T47D (cell line): Measurements from ENCODE around the gene CACNA1D.

ENCODE experiments used
- DNase-seq, 2 experiments: peaks; one replicate each; pipeline versions ENCODE4 v3.0.0 to v3.0.0-alpha.2; 2011 to 2012; ENCODE audit warnings: low read depth in 1 of 2, low spot score in 1 of 2
- JUND ChIP-seq: IDR thresholded peaks from 2 replicates; pipeline ENCODE4 v1.6.1; 2012; ENCODE audit warnings: low read depth
- in situ Hi-C: cut with HindIII; loops from 2 replicates; pipeline ENCODE4 v1.10.0; 2016; ENCODE audit warnings: low sequenced_read_pairs, low pct_unique_long_range_greater_than_20kb

The CACNA1D gene

GRCh38 chr3:53523346-53523745, 28.9 kb downstream of the CACNA1D start:
- peak; percentile 20 to 78 for DNase-seq
- in situ Hi-C loops: no loop called here
- no peak for TF ChIP-seq JUND

- no peak for DNase-seq
- TF ChIP-seq JUND: no peak
- in situ Hi-C loops: no loop called here
Observed at GRCh38 chr3:53524566-53524965, 30.2 kb downstream of the CACNA1D start.

- DNase-seq: no peak
- no peak for TF ChIP-seq JUND
- in situ Hi-C loops: no loop called here
Observed at GRCh38 chr3:53525765-53526703, 31.6 kb downstream of the CACNA1D start.

GRCh38 chr3:53526704-53527055, 32.3 kb downstream of the CACNA1D start:
- no peak for TF ChIP-seq JUND
- in situ Hi-C loops: no loop called here
- no peak for DNase-seq

- TF ChIP-seq JUND: no peak
- in situ Hi-C loops: no loop called here
Observed at GRCh38 chr3:53530205-53530604, 35.8 kb downstream of the CACNA1D start.

GRCh38 chr3:53531749-53532148, 37.3 kb downstream of the CACNA1D start:
- in situ Hi-C loops: no loop called here
- DNase-seq: peak; percentile 27 to 66
- TF ChIP-seq JUND: no peak

More at GRCh38 chr3:53530205-53530604, 35.8 kb downstream of the CACNA1D start:
- DNase-seq: no peak

GRCh38 chr3:53533472-53533871, 39.1 kb downstream of the CACNA1D start:
- DNase-seq: no peak
- TF ChIP-seq JUND: no peak
- in situ Hi-C loops: no loop called here

- no peak for DNase-seq
- in situ Hi-C loops: no loop called here
- TF ChIP-seq JUND: no peak
Observed at GRCh38 chr3:53534216-53534615, 39.8 kb downstream of the CACNA1D start.

- TF ChIP-seq JUND: no peak
- in situ Hi-C loops: no loop called here
- DNase-seq: no peak
Observed at GRCh38 chr3:53534676-53535400, 40.4 kb downstream of the CACNA1D start.

- DNase-seq: no peak
- in situ Hi-C loops: no loop called here
- TF ChIP-seq JUND: no peak
Observed at GRCh38 chr3:53536282-53536681, 41.9 kb downstream of the CACNA1D start.

- DNase-seq: no peak
- no peak for TF ChIP-seq JUND
- in situ Hi-C loops: no loop called here
Observed at GRCh38 chr3:53544357-53544756, 49.9 kb downstream of the CACNA1D start.

- no peak for DNase-seq
- TF ChIP-seq JUND: no peak
- in situ Hi-C loops: no loop called here
Observed at GRCh38 chr3:53545310-53545995, 51.0 kb downstream of the CACNA1D start.

- TF ChIP-seq JUND: no peak
- in situ Hi-C loops: no loop called here
- no peak for DNase-seq
Observed at GRCh38 chr3:53545996-53546359, 51.6 kb downstream of the CACNA1D start.
